ENCODE measurements around the gene FRMD4A.

DNA sequence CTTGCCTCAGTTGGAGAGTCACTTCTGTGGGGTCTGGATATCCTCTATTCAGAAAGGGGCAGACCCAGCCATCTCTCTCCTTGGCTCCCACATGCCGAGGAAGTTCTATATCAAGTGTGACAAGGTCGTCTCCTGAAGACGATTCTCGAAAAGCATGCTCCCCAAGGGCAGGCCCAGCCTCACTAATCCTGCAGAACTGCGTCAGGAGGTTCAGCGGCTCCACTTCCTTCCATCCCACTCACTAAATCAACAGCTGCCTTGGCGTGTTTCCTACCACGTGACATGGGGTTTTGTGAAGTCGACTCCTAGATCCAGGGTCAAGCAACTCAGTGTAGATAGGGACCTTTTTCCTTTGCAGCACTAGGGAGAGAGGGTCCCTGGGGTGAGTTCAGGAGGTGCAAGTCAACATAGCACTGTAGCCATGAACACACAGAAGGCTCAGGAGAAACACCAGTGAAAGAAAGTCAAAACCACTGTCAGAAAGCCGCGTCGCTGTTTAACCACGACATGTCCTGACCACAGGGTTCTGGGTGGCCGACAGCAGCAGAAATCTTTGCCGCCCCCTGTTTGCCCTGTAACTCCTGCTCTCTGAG lies 587.5 kb downstream of the FRMD4A start:
- TF ChIP-seq, protein P1, sequence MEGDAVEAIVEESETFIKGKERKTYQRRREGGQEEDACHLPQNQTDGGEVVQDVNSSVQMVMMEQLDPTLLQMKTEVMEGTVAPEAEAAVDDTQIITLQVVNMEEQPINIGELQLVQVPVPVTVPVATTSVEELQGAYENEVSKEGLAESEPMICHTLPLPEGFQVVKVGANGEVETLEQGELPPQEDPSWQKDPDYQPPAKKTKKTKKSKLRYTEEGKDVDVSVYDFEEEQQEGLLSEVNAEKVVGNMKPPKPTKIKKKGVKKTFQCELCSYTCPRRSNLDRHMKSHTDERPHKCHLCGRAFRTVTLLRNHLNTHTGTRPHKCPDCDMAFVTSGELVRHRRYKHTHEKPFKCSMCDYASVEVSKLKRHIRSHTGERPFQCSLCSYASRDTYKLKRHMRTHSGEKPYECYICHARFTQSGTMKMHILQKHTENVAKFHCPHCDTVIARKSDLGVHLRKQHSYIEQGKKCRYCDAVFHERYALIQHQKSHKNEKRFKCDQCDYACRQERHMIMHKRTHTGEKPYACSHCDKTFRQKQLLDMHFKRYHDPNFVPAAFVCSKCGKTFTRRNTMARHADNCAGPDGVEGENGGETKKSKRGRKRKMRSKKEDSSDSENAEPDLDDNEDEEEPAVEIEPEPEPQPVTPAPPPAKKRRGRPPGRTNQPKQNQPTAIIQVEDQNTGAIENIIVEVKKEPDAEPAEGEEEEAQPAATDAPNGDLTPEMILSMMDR (IDR thresholded peaks at IDR 0.05): no peak
- no peak for TF ChIP-seq POLR2A (IDR thresholded peaks at IDR 0.05)

Measured in uterus (tissue), 2 donors.